Panc1 (cell line): ENCODE measurements around the gene RASL11B. TPM values are rescaled to one million over a fixed set of nuclear protein-coding genes. Genes with fewer than 3 reads are reported as not detected.

Source experiments
- ATAC-seq: fragments of 200-7000 bp; cut with Tn5 transposase; 2 replicates; pipeline ENCODE4 v1.9.1; 2020; ENCODE audit warnings: mild to moderate bottlenecking, moderate library complexity
- BruUV-seq: library from RNA; stranded (reverse); fragments of 400-500 nt; replicated peaks from 2 replicates; lab custom pipeline; 2021; lab: Mats Ljungman, UMichigan
- CTCF ChIA-PET: fragments of 300-600 bp; sonication (Branson Sonifier 250); formaldehyde crosslinking; loops from one replicate; lab custom pipeline; 2022; ENCODE audit warnings: antibody characterized with exemption; lab: Charles Lee
- POLR2A ChIA-PET: fragments of 300-600 bp; sonication (Branson Sonifier 250); formaldehyde crosslinking; loops from one replicate; lab custom pipeline; 2022; ENCODE audit warnings: antibody characterized with exemption; lab: Charles Lee
- DNase-seq: peaks from one replicate; pipeline ENCODE4 v3.0.0-alpha.2; 2010; ENCODE audit warnings: low read depth, low spot score
- H3K27ac ChIP-seq: 2 replicates; pipeline ENCODE4 v1.5.1; 2011; ENCODE audit warnings: mild to moderate bottlenecking, low read length, inconsistent platforms
- H3K27me3 ChIP-seq: fragments of 200-500 bp; sonication (Bioruptor generic); 2 replicates; pipeline ENCODE4 v1.6.0; 2014; ENCODE audit warnings: low read length, inconsistent platforms; ENCODE audit not compliant: control insufficient read depth, insufficient read depth
- H3K36me3 ChIP-seq: fragments of 200-500 bp; sonication (Bioruptor generic); 2 replicates; pipeline ENCODE4 v1.5.1; 2014; ENCODE audit warnings: inconsistent platforms, mild to moderate bottlenecking, low read length, moderate library complexity; ENCODE audit not compliant: control insufficient read depth, insufficient read depth
- H3K4me1 ChIP-seq: 2 replicates; pipeline ENCODE4 v1.5.1; 2011; ENCODE audit warnings: inconsistent platforms, mild to moderate bottlenecking, low read length, moderate library complexity; ENCODE audit not compliant: control insufficient read depth, insufficient read depth
- H3K4me3 ChIP-seq, 2 experiments: 2 replicates each; pipeline ENCODE4 v1.5.1; 2011 to 2012; ENCODE audit warnings: low read depth in 2 of 2, low read length in 2 of 2, mild to moderate bottlenecking in 2 of 2, inconsistent platforms in 1 of 2, moderate library complexity in 1 of 2
- H3K9me3 ChIP-seq: fragments of 200-500 bp; sonication (Bioruptor generic); 2 replicates; pipeline ENCODE4 v1.5.1; 2014; ENCODE audit warnings: low read depth, mild to moderate bottlenecking, inconsistent platforms, low read length, moderate library complexity; ENCODE audit not compliant: control insufficient read depth, insufficient read depth
- SIN3A ChIP-seq: IDR thresholded peaks from 2 replicates; pipeline ENCODE4 v1.6.1; 2012; ENCODE audit warnings: low read depth, mild to moderate bottlenecking, low read length, moderate library complexity, borderline replicate concordance; ENCODE audit not compliant: insufficient read depth
- TCF7L2 ChIP-seq: IDR thresholded peaks from 2 replicates; pipeline ENCODE4 v1.6.1; 2011; ENCODE audit warnings: mild to moderate bottlenecking, low read depth, low read length, inconsistent platforms
- in situ Hi-C: cut with HindIII; loops from 2 replicates; pipeline ENCODE4 v1.10.0; 2016; ENCODE audit warnings: low sequenced_read_pairs, low pct_unique_long_range_greater_than_20kb
- intact Hi-C: fragments of 100-400 bp; cut with micrococcal nuclease; formaldehyde crosslinking; loops from one replicate; pipeline ENCODE4 v1.10.0; 2022; ENCODE audit not compliant: unreplicated experiment
- total RNA-seq: library from RNA; stranded (reverse); gene quantifications from one replicate; pipeline ENCODE4 v1.2.1, GENCODE V29; 2021; ENCODE audit not compliant: unreplicated experiment
- TF ChIP-seq, protein P1 (sequence below), 2 experiments: IDR thresholded peaks; 2 replicates each; pipeline ENCODE4 v1.6.1; 2011 to 2012; ENCODE audit warnings: low read depth in 2 of 2, control low read depth in 1 of 2, low read length in 1 of 2, mild to moderate bottlenecking in 1 of 2, moderate library complexity in 1 of 2; ENCODE audit not compliant: insufficient read depth in 1 of 2
- TF ChIP-seq, protein P2 (sequence below): fragments of 450-650 bp; IDR thresholded peaks from 2 replicates; pipeline ENCODE4 v1.5.1; 2017; ENCODE audit warnings: mild to moderate bottlenecking

RASL11B gene
- total RNA-seq, 1 experiment from 2014 or later = 0.21 TPM

DNA sequence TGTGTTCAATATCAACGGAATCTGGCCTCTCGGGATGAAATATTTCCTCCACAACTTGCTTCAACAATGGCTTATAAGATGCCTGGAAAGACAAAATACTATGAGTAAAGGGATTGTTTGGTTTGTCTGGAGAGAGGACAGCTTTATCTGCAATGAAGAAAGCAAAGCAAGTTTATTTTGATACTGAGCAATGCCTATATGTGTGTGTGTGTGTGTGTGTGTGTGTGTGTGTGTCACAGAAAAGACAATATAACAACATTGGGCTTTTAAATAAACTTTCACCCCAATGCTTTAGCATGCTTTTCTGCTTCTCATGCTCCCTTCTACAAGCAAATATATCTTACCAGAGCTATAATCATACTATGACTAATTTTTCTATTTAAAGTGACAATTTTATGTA, 45.4 kb downstream of the RASL11B start:
- Histone ChIP-seq H3K9me3 (no peaks in the 10 kb centered on the region), H3K36me3 (no peaks in the 10 kb centered on the region), H3K4me3 (no peak overlapping the region), H3K27ac (no peak overlapping the region), H3K4me1 (no peaks in the 10 kb centered on the region), H3K27me3 (no peaks in the 10 kb centered on the region)
- ATAC-seq (no peak), DNase-seq (no peak)
- intact Hi-C loops (no loop called here), in situ Hi-C loops (no loop called here)
- CTCF ChIA-PET = no interaction called here
- TF ChIP-seq TCF7L2 = no peak
- TF ChIP-seq, protein P1, sequence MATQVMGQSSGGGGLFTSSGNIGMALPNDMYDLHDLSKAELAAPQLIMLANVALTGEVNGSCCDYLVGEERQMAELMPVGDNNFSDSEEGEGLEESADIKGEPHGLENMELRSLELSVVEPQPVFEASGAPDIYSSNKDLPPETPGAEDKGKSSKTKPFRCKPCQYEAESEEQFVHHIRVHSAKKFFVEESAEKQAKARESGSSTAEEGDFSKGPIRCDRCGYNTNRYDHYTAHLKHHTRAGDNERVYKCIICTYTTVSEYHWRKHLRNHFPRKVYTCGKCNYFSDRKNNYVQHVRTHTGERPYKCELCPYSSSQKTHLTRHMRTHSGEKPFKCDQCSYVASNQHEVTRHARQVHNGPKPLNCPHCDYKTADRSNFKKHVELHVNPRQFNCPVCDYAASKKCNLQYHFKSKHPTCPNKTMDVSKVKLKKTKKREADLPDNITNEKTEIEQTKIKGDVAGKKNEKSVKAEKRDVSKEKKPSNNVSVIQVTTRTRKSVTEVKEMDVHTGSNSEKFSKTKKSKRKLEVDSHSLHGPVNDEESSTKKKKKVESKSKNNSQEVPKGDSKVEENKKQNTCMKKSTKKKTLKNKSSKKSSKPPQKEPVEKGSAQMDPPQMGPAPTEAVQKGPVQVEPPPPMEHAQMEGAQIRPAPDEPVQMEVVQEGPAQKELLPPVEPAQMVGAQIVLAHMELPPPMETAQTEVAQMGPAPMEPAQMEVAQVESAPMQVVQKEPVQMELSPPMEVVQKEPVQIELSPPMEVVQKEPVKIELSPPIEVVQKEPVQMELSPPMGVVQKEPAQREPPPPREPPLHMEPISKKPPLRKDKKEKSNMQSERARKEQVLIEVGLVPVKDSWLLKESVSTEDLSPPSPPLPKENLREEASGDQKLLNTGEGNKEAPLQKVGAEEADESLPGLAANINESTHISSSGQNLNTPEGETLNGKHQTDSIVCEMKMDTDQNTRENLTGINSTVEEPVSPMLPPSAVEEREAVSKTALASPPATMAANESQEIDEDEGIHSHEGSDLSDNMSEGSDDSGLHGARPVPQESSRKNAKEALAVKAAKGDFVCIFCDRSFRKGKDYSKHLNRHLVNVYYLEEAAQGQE (IDR thresholded peaks at IDR 0.05; ENCODE audit: insufficient read depth in 1 of 2, low read depth in 2 of 2, low read length in 1 of 2) = no peak
- BruUV-seq = no TSS peak
- POLR2A ChIA-PET = no interaction called here

DNA sequence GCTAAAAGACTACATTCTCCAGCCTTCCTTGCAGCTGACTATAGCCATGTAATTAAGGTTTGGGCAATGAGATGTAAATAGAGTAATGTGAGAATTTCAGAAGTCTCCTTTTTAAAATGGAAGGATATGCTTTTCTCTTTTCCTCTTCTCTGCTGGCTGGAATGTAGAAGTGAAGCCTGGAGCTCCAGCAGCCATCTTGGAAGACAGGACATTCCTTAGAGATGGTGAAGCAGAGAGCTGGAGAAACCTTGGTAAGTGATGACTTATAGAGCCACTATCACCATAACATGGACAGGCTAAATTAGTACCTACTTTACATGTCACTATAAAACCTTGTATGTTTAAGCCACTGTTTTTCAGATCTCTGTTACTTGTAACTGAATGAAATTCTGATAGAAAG, 48.0 kb downstream of the RASL11B start:
- in situ Hi-C loops (no loop called here), intact Hi-C loops (loop anchor here (2.0 kb wide), 1 partner anchor 73 kb away; no protein-coding TSS in a partner anchor)
- no peak for DNase-seq
- no TSS peak for BruUV-seq
- POLR2A ChIA-PET = no interaction called here
- no peaks in the 10 kb centered on the region for H3K9me3 ChIP-seq
- no peak for ATAC-seq
- CTCF ChIA-PET = no interaction called here
- TF ChIP-seq, protein P2, sequence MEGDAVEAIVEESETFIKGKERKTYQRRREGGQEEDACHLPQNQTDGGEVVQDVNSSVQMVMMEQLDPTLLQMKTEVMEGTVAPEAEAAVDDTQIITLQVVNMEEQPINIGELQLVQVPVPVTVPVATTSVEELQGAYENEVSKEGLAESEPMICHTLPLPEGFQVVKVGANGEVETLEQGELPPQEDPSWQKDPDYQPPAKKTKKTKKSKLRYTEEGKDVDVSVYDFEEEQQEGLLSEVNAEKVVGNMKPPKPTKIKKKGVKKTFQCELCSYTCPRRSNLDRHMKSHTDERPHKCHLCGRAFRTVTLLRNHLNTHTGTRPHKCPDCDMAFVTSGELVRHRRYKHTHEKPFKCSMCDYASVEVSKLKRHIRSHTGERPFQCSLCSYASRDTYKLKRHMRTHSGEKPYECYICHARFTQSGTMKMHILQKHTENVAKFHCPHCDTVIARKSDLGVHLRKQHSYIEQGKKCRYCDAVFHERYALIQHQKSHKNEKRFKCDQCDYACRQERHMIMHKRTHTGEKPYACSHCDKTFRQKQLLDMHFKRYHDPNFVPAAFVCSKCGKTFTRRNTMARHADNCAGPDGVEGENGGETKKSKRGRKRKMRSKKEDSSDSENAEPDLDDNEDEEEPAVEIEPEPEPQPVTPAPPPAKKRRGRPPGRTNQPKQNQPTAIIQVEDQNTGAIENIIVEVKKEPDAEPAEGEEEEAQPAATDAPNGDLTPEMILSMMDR = no peak
- TF ChIP-seq, protein P1 (IDR thresholded peaks at IDR 0.05; ENCODE audit: insufficient read depth in 1 of 2, low read depth in 2 of 2, low read length in 1 of 2) = no peak
- TF ChIP-seq SIN3A = no peak
- TF ChIP-seq TCF7L2 = no peak
- no peaks in the 10 kb centered on the region for H3K27me3 ChIP-seq
- H3K36me3 ChIP-seq = no peaks in the 10 kb centered on the region
- no peak overlapping the region for H3K4me3 ChIP-seq
- no peaks in the 10 kb centered on the region for H3K4me1 ChIP-seq
- no peak overlapping the region for H3K27ac ChIP-seq
